Ovary (tissue), 3 donors: ENCODE data around the gene MRPL58.

Experiments
- CTCF ChIP-seq, 3 donors: fragments of 450-650 bp in 2 of 3; fragments of 200-600 bp in 1 of 3; IDR thresholded peaks; one replicate each; pipeline versions ENCODE4 v1.5.1 to v1.8.0; 2016 to 2022; ENCODE audit warnings: antibody characterized with exemption in 3 of 3, mild to moderate bottlenecking in 1 of 3
- EP300 ChIP-seq: sonication (generic); formaldehyde crosslinking; IDR thresholded peaks from one replicate; pipeline ENCODE4 v1.6.1; 2017; ENCODE audit warnings: antibody characterized with exemption
- donor health status: DM: no; HTN: no; CAD: no.

GRCh38 chr17:74977802-74978201, 34.7 kb upstream of the MRPL58 start:
- TF ChIP-seq CTCF (IDR thresholded peaks at IDR 0.05) (no peak), EP300 (no peak)
